ENCODE measurements around the gene FLNC. TPM values are rescaled to one million over a fixed set of nuclear protein-coding genes. Genes with fewer than 3 reads are reported as not detected.

Gene FLNC
- total and polyA plus RNA-seq, 2 of the 13 experiments (the other 11 are each of a cell fraction or from before 2014, with no cell fraction given): 0.02 TPM; not detected in 1

GRCh38 chr7:128869138-128869943 is 39.1 kb downstream of the FLNC start (continued):
- no peak for TF ChIP-seq TFAP4 (IDR thresholded peaks at IDR 0.05; ENCODE audit: borderline replicate concordance, low read depth)
- no peak for TF ChIP-seq ZNF713 (CRISPR knock-in tag; IDR thresholded peaks at IDR 0.05)
- no peak for TF ChIP-seq RAD51 (IDR thresholded peaks at IDR 0.05; ENCODE audit: borderline replicate concordance)
- TF ChIP-seq ZNF766 (CRISPR knock-in tag; IDR thresholded peaks at IDR 0.05; ENCODE audit: borderline replicate concordance): 0 out of 2 replicates have a peak, but pooled peaks have one; percentile 29
- TF ChIP-seq ZNF83 (CRISPR knock-in tag; IDR thresholded peaks at IDR 0.05; ENCODE audit: borderline replicate concordance): no peak
- no peak for TF ChIP-seq SP140L (CRISPR knock-in tag; IDR thresholded peaks at IDR 0.05; ENCODE audit: borderline replicate concordance)
- no peak for TF ChIP-seq TFE3 (CRISPR knock-in tag; IDR thresholded peaks at IDR 0.05)
- no peak for TF ChIP-seq ETV6 (CRISPR knock-in tag; conservative IDR thresholded peaks at IDR 0.05)
- no peak for TF ChIP-seq ZNF24 (IDR thresholded peaks at IDR 0.05)
- TF ChIP-seq PPARG (CRISPR knock-in tag; conservative IDR thresholded peaks at IDR 0.05): no peak
- peak; percentile 86; the same call in 1 of the 2 replicates for TF ChIP-seq ZNF776 (CRISPR knock-in tag; IDR thresholded peaks at IDR 0.05)
- TF ChIP-seq REXO4 (CRISPR knock-in tag; IDR thresholded peaks at IDR 0.05; ENCODE audit: borderline replicate concordance): no peak
- no peak for TF ChIP-seq ZNF101 (CRISPR knock-in tag; IDR thresholded peaks at IDR 0.05; ENCODE audit: borderline replicate concordance, low read depth)
- no peak for TF ChIP-seq ZNF205 (CRISPR knock-in tag; IDR thresholded peaks at IDR 0.05)
- TF ChIP-seq PAWR (CRISPR knock-in tag; IDR thresholded peaks at IDR 0.05; ENCODE audit: borderline replicate concordance): no peak
- no peak for TF ChIP-seq RFXANK (CRISPR knock-in tag; IDR thresholded peaks at IDR 0.05)
- TF ChIP-seq TERF1 (CRISPR knock-in tag; IDR thresholded peaks at IDR 0.05): no peak
- no peak for TF ChIP-seq ZNF747 (CRISPR knock-in tag; IDR thresholded peaks at IDR 0.05; ENCODE audit: borderline replicate concordance)
- TF ChIP-seq EED (CRISPR knock-in tag; IDR thresholded peaks at IDR 0.05): peak; percentile 73; the same call in 1 of the 2 replicates
- TF ChIP-seq ZNF619 (CRISPR knock-in tag; IDR thresholded peaks at IDR 0.05): no peak
- TF ChIP-seq PBX2 (CRISPR knock-in tag; IDR thresholded peaks at IDR 0.05): no peak
- no peak for TF ChIP-seq RBAK (CRISPR knock-in tag; IDR thresholded peaks at IDR 0.05)
- TF ChIP-seq TSC22D2 (CRISPR knock-in tag; IDR thresholded peaks at IDR 0.05; ENCODE audit: borderline replicate concordance): no peak
- TF ChIP-seq ZNF777 (CRISPR knock-in tag; IDR thresholded peaks at IDR 0.05): peak; percentile 70
